GM19468 (cell line): ENCODE results near the gene THOC6.

Source experiments
- ATAC-seq: cut with Tn5 transposase; IDR thresholded peaks from one replicate; pipeline ENCODE4 v1.9.1; 2021; ENCODE audit warnings: mild to moderate bottlenecking, moderate library complexity, moderate number of reproducible peaks; ENCODE audit not compliant: unreplicated experiment; ENCODE audit errors: extremely low read depth

THOC6 gene

DNA sequence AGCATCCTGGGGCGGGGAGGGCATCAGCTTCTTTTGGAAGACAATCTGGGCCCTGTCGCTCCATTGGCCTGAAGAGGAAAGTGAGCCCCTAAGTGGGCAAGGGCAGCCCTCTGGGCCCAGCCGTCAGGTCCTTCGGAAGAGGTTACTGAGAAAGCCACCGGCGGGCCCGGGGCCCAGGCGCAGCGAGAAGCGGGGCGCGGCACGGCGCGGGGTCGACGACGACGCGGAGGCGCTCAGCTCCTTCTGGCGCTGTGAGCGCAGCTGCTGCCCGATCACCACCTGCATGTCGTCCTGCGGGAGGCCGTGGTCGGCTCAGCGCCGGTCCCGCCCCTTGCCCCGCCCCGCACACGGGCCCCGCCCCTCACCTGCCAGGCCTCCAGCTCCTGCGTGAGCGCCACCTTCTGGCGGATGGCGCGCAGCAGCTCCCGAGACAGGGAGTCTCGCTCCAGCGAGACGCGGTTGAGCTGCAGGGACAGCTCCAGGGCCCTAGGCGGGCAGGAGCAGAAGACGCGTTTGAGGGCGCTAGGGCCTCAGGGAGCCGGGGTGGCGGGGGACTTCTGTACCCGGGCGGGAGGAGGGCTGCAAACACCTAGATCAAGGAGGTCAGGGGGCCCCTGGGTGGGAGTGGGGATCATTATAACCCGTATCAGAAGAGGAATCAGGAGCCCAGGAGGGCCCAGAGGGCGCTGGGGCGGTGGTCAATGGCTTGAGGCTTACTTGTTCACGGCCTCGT is 4.3 kb downstream of the THOC6 start:
- ATAC-seq, result no peak

GRCh38 chr16:3028716-3029319 is 5.0 kb downstream of the THOC6 start:
- no peak for ATAC-seq

- no peak for ATAC-seq
Measured at GRCh38 chr16:3029491-3030221, 5.8 kb downstream of the THOC6 start.

DNA sequence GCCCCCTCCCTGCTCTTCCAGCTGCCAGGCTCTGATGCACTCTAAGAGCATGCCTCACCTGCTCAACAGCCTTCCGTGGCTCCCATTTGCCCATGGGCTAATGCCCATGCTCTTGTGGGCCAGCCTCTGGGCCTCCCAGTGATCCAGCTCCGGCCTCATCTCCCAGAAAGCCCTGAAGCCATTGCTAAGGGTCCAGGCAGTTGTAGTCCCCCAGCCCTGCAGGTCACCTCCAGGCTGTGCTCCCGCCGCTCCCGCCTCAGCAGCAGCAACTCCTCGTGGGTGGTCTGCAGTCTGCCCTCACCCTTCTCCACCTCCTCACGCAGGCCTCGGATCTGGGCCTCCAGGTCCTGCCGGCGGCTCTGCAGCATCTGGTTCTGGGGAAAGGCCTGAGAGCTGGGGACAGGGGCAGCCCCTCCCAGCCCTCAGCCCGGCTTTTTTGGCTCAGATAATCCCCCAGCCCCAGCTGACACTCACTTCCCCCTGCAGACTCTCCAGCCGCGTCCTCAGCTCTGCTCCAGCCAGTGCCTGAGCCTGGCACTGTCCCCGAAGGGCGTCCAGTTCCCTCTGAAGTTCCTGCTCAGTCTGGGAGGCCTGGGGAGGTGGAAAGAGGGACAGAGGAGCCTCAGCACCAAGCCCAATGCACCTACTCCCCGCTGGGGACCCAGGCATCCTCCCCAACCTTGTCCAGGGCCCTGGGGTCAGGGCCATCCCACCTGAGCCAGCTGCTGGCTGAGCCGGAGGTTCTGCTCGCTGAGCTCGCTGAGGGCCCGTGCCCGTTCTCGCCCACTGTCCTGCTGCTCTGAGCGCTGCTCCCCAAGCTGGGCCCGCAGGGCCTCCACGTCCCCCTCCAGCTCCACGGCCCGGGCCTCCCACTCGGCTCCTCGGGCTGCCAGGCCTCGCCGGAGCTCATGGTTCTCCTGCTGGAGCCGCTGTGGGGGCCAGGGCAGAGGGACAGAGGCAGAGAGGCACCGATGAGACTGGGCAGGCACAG is 6.7 kb downstream of the THOC6 start:
- ATAC-seq, result no peak

- ATAC-seq, result no peak
Measured at GRCh38 chr16:3032624-3033023, 8.8 kb downstream of the THOC6 start.

GRCh38 chr16:3035289-3035971 is 11.6 kb downstream of the THOC6 start:
- ATAC-seq, result no peak

DNA sequence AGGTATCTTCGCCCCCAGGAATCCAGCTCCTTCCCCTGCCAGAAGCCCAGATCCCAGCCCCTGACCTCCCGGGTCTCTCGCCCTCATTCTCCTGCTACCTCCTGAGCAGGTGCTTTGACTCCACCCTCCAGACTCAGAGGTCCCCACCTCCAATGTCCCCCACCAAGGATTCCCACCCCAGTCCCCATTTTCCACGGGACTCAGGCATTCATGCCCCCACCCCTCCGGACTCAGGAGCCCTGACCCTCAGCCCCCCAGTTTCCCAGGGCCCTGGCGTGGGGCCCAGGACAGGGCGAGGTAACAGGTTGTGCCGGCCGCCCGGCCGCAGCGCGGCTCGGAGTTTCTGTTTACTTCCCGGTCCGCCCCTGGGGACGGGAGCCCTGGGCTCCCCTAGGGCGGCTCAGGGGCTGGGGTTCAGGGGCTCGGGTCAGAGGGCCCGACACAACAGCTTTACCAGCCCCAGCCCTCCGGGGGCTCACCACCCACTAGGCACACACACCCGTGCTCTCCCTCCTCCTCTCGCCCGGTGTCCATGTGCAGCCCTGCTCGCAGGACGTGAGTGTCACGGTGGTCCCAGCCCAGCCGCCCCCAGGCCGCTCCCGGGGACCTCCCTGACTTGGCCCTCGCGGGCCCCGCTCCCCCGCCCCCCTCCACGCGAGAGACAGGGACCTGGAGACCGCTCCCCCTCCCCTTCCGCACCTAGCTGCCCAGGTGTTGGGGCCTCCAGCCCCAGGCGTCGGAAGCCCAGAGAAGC is 12.3 kb downstream of the THOC6 start:
- no peak for ATAC-seq

DNA sequence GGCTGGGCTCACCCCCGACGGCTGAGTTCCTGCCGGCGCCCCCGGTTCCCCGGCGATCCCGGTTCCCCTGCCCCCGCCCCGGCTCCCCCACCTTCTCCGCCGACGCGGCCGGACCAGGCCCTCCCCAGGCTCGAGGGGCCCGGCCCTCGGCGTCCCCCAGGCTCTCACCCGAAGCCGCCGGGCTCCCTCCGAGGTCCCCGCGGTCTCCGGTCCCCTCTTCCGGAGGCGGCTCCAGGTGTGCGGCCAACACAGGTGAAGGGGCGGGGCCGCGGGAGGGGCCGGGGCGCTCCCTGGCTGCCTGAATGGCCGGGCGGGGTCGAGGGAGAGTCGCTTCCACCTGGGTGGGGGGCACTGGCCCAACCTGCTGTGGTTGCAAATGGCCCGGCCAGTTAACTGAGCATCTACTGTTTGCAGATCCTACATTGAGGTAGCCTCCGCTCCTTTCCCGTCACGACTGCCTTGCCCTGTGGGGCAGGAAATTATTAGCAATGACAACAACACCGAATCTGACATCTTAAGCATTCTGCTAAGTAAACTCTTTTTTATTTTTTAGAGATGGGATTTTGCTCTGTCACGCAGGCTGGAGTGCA is 13.0 kb downstream of the THOC6 start, which contains the start of gene BICDL2:
Gene BICDL2, minus strand, starts transcription at position 219 of the 590 bp plus-strand sequence. CDS start 1,448 bp downstream, outside the sequence.
- no peak for ATAC-seq

- no peak for ATAC-seq
Measured at GRCh38 chr16:3038256-3038655, 14.4 kb downstream of the THOC6 start.

GRCh38 chr16:3038896-3039295 is 15.1 kb downstream of the THOC6 start:
- no peak for ATAC-seq

GRCh38 chr16:3042376-3042775 is 18.5 kb downstream of the THOC6 start:
- no peak for ATAC-seq

DNA sequence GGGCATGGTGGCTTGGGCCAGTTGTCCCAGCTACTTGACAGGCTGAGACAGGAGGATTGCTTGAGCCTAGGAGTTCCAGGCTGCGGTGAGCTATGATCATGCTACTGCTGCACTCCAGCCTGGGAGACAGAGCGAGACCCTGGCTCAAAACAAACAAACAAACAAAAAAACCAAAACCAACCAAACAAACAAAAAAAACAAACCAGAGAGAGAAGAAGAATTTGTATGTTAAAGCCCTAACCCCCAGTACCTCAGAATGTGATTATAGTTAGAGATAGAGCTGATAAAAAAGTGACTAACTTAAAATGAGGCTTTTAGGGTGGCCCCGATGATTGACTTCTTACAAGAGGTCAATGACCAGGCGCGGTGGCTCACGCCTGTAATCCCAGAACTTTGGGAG is 20.9 kb downstream of the THOC6 start:
- no peak for ATAC-seq

DNA sequence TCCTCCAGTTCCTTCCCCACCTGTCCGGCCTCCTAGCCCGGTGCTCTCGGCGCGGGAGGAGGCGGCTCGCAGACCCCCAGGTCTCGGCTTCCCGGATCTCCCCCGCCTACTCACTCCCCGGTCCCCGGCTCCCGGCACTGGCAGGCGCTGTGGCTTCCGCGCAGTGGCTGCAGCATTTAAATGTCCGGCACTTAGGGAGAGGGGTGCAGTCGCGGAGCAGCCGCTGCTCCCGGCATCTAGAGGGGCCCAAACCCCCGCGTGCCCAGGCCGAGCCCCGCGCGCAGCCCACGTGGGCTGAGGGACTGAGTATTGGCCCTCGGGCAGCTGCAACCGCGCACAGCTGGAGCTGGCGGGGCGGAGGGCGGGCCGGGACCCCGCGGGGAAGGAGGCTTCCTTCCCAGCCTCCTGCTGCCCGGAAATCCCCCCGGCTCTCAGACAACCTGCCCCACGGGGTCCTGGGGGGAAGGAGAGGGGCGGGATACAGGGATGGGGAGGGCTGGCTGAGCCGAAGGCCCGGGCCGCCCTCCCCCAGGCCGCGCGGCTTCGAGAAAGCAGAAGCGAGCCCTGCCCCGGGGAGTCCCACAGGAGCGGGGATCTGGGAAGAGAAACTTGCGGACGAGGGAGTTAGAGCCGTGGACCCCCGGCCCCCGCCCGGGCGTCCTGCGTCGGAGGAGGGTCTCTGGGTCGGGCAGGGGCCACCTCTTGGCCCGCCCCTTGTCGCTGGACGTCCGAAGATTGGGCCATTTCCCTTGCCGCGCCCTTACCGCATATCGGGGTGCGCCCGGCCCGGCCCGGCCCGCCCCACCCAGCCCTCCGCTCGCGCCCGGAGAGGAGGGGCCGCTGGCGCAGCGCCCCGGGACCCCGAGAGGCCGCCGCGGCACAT is 22.2 kb downstream of the THOC6 start, which contains the start of gene MMP25:
Gene MMP25, plus strand, starts transcription at position 804 of the 883 bp plus-strand sequence. CDS start 357 bp downstream, outside the sequence.
- ATAC-seq, result no peak

- ATAC-seq, result no peak
Measured at GRCh38 chr16:3046641-3047386, 23.0 kb downstream of the THOC6 start.

DNA sequence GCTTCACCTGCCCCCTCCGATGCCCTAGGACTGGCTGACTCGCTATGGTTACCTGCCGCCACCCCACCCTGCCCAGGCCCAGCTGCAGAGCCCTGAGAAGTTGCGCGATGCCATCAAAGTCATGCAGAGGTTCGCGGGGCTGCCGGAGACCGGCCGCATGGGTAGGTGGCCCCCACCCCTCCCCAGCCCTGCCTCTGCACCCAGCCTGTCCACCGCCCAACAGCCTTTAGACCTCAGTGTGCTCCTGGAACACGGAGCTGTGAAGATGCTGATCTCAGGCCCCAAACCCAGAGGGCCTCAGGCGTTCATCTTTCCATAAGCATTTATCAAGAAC is 23.5 kb downstream of the THOC6 start:
- no peak for ATAC-seq

DNA sequence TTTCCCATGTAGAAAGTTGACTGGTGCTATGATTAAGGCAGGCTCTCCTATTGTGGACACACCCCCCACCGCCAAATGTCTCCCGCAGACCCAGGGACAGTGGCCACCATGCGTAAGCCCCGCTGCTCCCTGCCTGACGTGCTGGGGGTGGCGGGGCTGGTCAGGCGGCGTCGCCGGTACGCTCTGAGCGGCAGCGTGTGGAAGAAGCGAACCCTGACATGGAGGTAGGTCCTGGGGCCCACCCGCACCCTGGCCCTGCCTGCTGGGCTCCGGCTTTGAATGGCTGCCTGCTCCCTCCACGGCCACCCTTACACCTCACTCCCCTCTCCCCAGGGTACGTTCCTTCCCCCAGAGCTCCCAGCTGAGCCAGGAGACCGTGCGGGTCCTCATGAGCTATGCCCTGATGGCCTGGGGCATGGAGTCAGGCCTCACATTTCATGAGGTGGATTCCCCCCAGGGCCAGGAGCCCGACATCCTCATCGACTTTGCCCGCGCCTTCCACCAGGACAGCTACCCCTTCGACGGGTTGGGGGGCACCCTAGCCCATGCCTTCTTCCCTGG is 26.2 kb downstream of the THOC6 start:
- no peak for ATAC-seq
